A549 (cell line): Measurements from ENCODE around the gene GK2. TPM values are rescaled to one million over a fixed set of nuclear protein-coding genes. Genes with fewer than 3 reads are reported as not detected.

Experiments
- ATAC-seq, 2 experiments: fragments of 200-7000 bp in 1 of 2; fragments of >200 bp in 1 of 2; cut with Nextera tagmentation in 1 of 2; cut with Tn5 transposase in 1 of 2; 3 replicates each; pipeline versions ENCODE4 v1.8.0 to v1.9.1; 2018 to 2020; ENCODE audit warnings: mild to moderate bottlenecking in 1 of 2, moderate library complexity in 1 of 2
- CTCF ChIA-PET: fragments of 300-600 bp; sonication (Branson Sonifier 250); formaldehyde crosslinking; extraction: SDS; loops from one replicate; lab custom pipeline; 2021; ENCODE audit warnings: antibody characterized with exemption, inconsistent platforms; lab: Yijun Ruan, JAX
- POLR2A ChIA-PET: fragments of 350-600 bp; formaldehyde crosslinking; extraction: SDS; loops from one replicate; lab custom pipeline; 2021; ENCODE audit warnings: antibody characterized with exemption, inconsistent platforms; lab: Yijun Ruan, JAX
- DNase-seq, 2 experiments: peaks; one replicate each; pipeline versions ENCODE4 v3.0.0 to v3.0.0-alpha.2; 2011 to 2016; ENCODE audit warnings: low read depth in 1 of 2, low spot score in 1 of 2
- FAIRE-seq: peaks from 2 replicates; lab custom pipeline; 2011; peaks lifted over from hg19 to GRCh38; lab: Jason Lieb, UNC
- H3K27ac ChIP-seq, 2 experiments: fragments of >200 bp; sonication (Bioruptor Twin); formaldehyde crosslinking; 3 replicates each; pipeline ENCODE4 v1.5.1; 2016 to 2017
- H3K4me1 ChIP-seq: fragments of >200 bp; sonication (Bioruptor Twin); formaldehyde crosslinking; 3 replicates; pipeline ENCODE4 v1.6.1; 2016
- H3K4me2 ChIP-seq: fragments of >200 bp; sonication (Bioruptor Twin); formaldehyde crosslinking; 3 replicates; pipeline ENCODE4 v1.6.1; 2016
- H3K4me3 ChIP-seq: fragments of >200 bp; sonication (Bioruptor Twin); formaldehyde crosslinking; 3 replicates; pipeline ENCODE4 v1.5.1; 2016
- H3K9me3 ChIP-seq: fragments of >200 bp; sonication (Bioruptor Twin); formaldehyde crosslinking; 3 replicates; pipeline ENCODE4 v1.6.1; 2016
- CEBPB ChIP-seq, 2 experiments: fragments of >200 bp in 1 of 2; sonication (Bioruptor Twin) in 1 of 2; formaldehyde crosslinking in 1 of 2; IDR thresholded peaks; 2 replicates each; pipeline ENCODE4 v1.6.1; 2012 to 2016
- CHD2 ChIP-seq: fragments of 150-350 bp; IDR thresholded peaks from 2 replicates; pipeline ENCODE4 v1.6.1; 2014; ENCODE audit warnings: low read length; ENCODE audit not compliant: partially characterized antibody
- CTCF ChIP-seq: fragments of >200 bp; sonication (Bioruptor Twin); formaldehyde crosslinking; IDR thresholded peaks from 3 replicates; pipeline ENCODE4 v1.5.1; 2016
- E2F6 ChIP-seq: IDR thresholded peaks from 2 replicates; pipeline ENCODE4 v1.6.1; 2012; ENCODE audit warnings: low read depth, borderline replicate concordance
- FOXS1 ChIP-seq: fragments of 250-450 bp; sonication (Bioruptor Pico); IDR thresholded peaks from 2 replicates; pipeline ENCODE4 v1.5.0; 2020; ENCODE audit warnings: mild to moderate bottlenecking, moderate library complexity
- HMGXB4 ChIP-seq: fragments of 250-450 bp; sonication (Bioruptor Pico); IDR thresholded peaks from 2 replicates; pipeline ENCODE4 v1.5.0; 2021; ENCODE audit warnings: mild to moderate bottlenecking, moderate library complexity, borderline replicate concordance
- HOXB13 ChIP-seq: fragments of 250-450 bp; sonication (Bioruptor Pico); IDR thresholded peaks from 2 replicates; pipeline ENCODE4 v1.5.0; 2020; ENCODE audit warnings: low read depth, mild to moderate bottlenecking, moderate library complexity
- NFE2L2 ChIP-seq: fragments of 150-350 bp; conservative IDR thresholded peaks from 2 replicates; pipeline ENCODE4 v1.6.1; 2014; ENCODE audit warnings: low read length
- NPAS2 ChIP-seq: fragments of 250-450 bp; sonication (Bioruptor Pico); IDR thresholded peaks from 2 replicates; pipeline ENCODE4 v1.8.0; 2022; ENCODE audit warnings: mild to moderate bottlenecking, moderate library complexity, borderline replicate concordance
- PHF8 ChIP-seq: fragments of 200-600 bp; sonication (generic); IDR thresholded peaks from 2 replicates; pipeline ENCODE4 v1.6.1; 2016; ENCODE audit warnings: low read depth, mild to moderate bottlenecking, antibody characterized with exemption, moderate library complexity, borderline replicate concordance
- RAD21 ChIP-seq, 2 experiments: fragments of >200 bp in 1 of 2; sonication (Bioruptor Twin) in 1 of 2; formaldehyde crosslinking in 1 of 2; IDR thresholded peaks in 1 of 2; conservative IDR thresholded peaks in 1 of 2; 2 replicates in 1 of 2; 3 replicates in 1 of 2; pipeline ENCODE4 v1.6.1; 2012 to 2018; ENCODE audit warnings: inconsistent platforms in 1 of 2
- SMC3 ChIP-seq: fragments of >200 bp; sonication (Bioruptor Twin); formaldehyde crosslinking; IDR thresholded peaks from 3 replicates; pipeline ENCODE4 v1.6.1; 2018; ENCODE audit warnings: inconsistent platforms
- SREBF2 ChIP-seq: fragments of 450-650 bp; IDR thresholded peaks from 2 replicates; pipeline ENCODE4 v1.6.1; 2014; ENCODE audit warnings: mild to moderate bottlenecking, moderate library complexity
- WGBS: methylation state at CpG from one replicate; pipeline ENCODE4 v1.1.6; 2017; ENCODE audit errors: missing lambda C conversion rate; 5-methylcytosine and 5-hydroxymethylcytosine counted together
- polyA plus RNA-seq, 4 experiments: library from polyadenylated mRNA; depleted of rRNA in 3 of 4; stranded (reverse); fragments of >200 nt; fragmentation: RNase III in 1 of 4; extraction: RNeasy Plus Mini Kit Qiagen cat#74134 plus additional on column Dnase treatment in 1 of 4; gene quantifications; 2 replicates in 3 of 4; 3 replicates in 1 of 4; pipeline ENCODE4 v1.2.3, GENCODE V29; 2011 to 2017
- TF ChIP-seq, protein P1 (sequence below): fragments of 450-650 bp; IDR thresholded peaks from 2 replicates; pipeline ENCODE4 v1.6.1; 2014; ENCODE audit warnings: antibody characterized with exemption
- TF ChIP-seq, protein P2 (sequence below): IDR thresholded peaks from 2 replicates; pipeline ENCODE4 v1.6.1; 2012

The GK2 gene
- polyA plus RNA-seq, 2 of the 4 experiments (the other 2 are of a cell fraction), result not detected

DNA sequence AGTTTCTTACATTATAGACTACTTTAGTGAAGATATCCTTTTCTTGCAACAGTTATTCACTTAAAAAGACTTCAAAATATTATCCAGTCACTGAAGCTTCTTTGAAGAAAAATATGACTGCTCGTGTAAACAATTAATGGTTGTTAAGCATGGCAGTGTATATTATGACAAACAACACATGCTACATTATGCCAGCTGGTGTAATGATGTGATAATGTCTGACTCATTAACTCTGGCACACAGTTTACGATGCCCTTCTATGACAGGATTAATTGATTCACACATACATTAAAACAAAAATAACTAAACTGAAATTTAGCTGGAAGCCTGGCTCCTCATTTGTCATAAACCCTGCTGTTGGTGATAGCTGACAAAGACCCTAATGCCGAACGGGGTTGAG lies 22.4 kb downstream of the GK2 start:
- FAIRE-seq, result no peak
- no peak overlapping the region for H3K27ac ChIP-seq
- no peak overlapping the region for H3K4me2 ChIP-seq
- CTCF ChIA-PET, result no interaction called here
- H3K4me3 ChIP-seq, result no peak overlapping the region
- H3K4me1 ChIP-seq, result no peaks in the 10 kb centered on the region
- DNase-seq, result no peak
- no peak for ATAC-seq
- no peaks in the 10 kb centered on the region for H3K9me3 ChIP-seq
- 0% methylated on average over 4 of the region's 4 CpGs for WGBS
- TF ChIP-seq NPAS2 (CRISPR knock-in tag), result no peak
- TF ChIP-seq HMGXB4 (CRISPR knock-in tag), result no peak
- TF ChIP-seq, protein P1, sequence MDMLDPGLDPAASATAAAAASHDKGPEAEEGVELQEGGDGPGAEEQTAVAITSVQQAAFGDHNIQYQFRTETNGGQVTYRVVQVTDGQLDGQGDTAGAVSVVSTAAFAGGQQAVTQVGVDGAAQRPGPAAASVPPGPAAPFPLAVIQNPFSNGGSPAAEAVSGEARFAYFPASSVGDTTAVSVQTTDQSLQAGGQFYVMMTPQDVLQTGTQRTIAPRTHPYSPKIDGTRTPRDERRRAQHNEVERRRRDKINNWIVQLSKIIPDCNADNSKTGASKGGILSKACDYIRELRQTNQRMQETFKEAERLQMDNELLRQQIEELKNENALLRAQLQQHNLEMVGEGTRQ, result no peak
- TF ChIP-seq, protein P2, sequence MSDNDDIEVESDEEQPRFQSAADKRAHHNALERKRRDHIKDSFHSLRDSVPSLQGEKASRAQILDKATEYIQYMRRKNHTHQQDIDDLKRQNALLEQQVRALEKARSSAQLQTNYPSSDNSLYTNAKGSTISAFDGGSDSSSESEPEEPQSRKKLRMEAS, result no peak
- no peak for TF ChIP-seq CHD2
- no peak for TF ChIP-seq RAD21 (conservative IDR thresholded peaks at IDR 0.05 in 1 of 2, IDR thresholded peaks at IDR 0.05 in 1 of 2)
- no peak for TF ChIP-seq E2F6
- no peak for TF ChIP-seq NFE2L2
- no peak for TF ChIP-seq HOXB13 (CRISPR knock-in tag)
- TF ChIP-seq CTCF, result no peak
- POLR2A ChIA-PET, result no interaction called here

- no peak for TF ChIP-seq SMC3
- no peak for TF ChIP-seq NPAS2 (CRISPR knock-in tag)
- TF ChIP-seq, protein P2, result no peak
- no peak for TF ChIP-seq CEBPB (IDR thresholded peaks at IDR 0.05)
- no peak for TF ChIP-seq FOXS1 (CRISPR knock-in tag)
- TF ChIP-seq, all 56 proteins: peak for 0
- WGBS, result 0% methylated on average over 1 of the region's 1 CpG
- no peak overlapping the region for H3K4me2 ChIP-seq
- FAIRE-seq, result no peak
- no peaks in the 10 kb centered on the region for H3K4me1 ChIP-seq
- no peaks in the 10 kb centered on the region for H3K9me3 ChIP-seq
- no peak for DNase-seq
- ChIA-PET POLR2A (no interaction called here), CTCF (no interaction called here)
- ATAC-seq, result no peak
- no peak overlapping the region for H3K27ac ChIP-seq
- H3K4me3 ChIP-seq, result no peak overlapping the region
Measured at GRCh38 chr4:79381161-79381560, 26.9 kb downstream of the GK2 start.

DNA sequence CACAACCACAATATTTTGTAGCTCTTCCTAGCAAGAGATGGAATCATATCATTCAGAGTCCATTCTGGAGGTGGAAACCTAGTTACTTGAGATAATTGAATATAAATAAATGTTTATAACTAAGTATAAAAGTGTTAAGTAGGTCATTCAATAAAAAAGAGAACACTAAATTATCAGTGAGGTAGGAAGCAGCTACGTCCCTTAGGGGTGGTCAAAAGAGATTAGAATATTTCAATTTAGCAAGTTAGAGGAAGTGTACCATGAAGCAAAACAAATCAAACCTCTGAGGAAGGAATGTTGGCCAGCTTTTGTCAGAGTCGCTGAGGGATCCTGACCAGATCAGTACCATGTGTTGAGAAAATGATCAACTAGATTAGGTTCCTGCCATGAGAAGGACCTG lies 38.0 kb downstream of the GK2 start:
- Histone ChIP-seq H3K9me3 (no peaks in the 10 kb centered on the region), H3K4me2 (no peak overlapping the region), H3K27ac (no peak overlapping the region), H3K4me3 (no peak overlapping the region)
- ChIA-PET CTCF (no interaction called here), POLR2A (no interaction called here)
- WGBS, result 4% methylated on average over 2 of the region's 2 CpGs
- FAIRE-seq (no peak), DNase-seq (no peak), ATAC-seq (no peak)
- no peak for TF ChIP-seq PHF8
- no peak for TF ChIP-seq SREBF2
- TF ChIP-seq, all 56 proteins: peak for 0
- no peaks in the 10 kb centered on the region for H3K4me1 ChIP-seq
